ENCODE measurements around the gene ADGRG7. TPM values are rescaled to one million over a fixed set of nuclear protein-coding genes. Genes with fewer than 3 reads are reported as not detected.

ADGRG7 gene
- total and polyA plus RNA-seq, 2 donors (not counting 1 experiment from before 2014, with no cell fraction given): not detected

DNA sequence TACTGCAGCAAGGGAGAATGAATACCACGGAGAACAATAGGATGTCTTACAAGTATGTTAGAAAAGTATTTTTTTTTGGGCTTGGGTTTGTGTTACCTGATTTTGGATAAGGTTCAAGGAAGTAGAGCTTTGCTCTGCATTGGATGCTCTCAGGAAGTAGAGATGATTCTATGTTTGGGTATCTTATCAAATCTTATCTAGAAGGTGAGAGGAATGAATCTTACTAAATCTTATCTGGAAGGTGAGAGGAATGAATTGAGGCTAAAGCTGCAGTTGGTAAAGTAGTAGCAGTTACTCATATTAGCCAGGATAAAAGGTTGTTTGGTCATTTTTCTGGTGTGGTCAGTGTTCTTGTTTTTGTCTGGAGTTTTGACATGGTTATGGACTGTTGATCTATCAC lies 117.3 kb downstream of the ADGRG7 start:
- ChIA-PET POLR2A (no interaction called here), CTCF (no interaction called here)
- Histone ChIP-seq H3K9ac (ENCODE audit: low read length) (no peak overlapping the region), H3K27ac (ENCODE audit: low read length in 2 of 2) (no peak overlapping the region), H3K9me3 (ENCODE audit: control extremely low read depth in 1 of 3, control insufficient read depth in 2 of 3, insufficient read depth in 1 of 3, low read length in 2 of 3) (no peaks in the 10 kb centered on the region), H3K79me2 (ENCODE audit: control insufficient read depth, insufficient read depth, low read length) (peaks cover 8% of the 10 kb centered on the region), H2AFZ (ENCODE audit: insufficient read depth, low read depth, low read length, poor library complexity, severe bottlenecking) (no peak overlapping the region), H3K4me1 (ENCODE audit: control insufficient read depth in 2 of 2, insufficient read depth in 2 of 2, low read length in 2 of 2) (no peaks in the 10 kb centered on the region), H3K4me3 (ENCODE audit: control extremely low read depth in 1 of 5, extremely low read depth in 1 of 5, insufficient read depth in 1 of 5, low read depth in 2 of 5, low read length in 4 of 5) (no peak overlapping the region), H3K4me2 (replicated peaks; ENCODE audit: low read depth, low read length, poor library complexity, severe bottlenecking) (no peak overlapping the region), H3K36me3 (replicated peaks in 1 of 2; ENCODE audit: control extremely low read depth in 1 of 2, control insufficient read depth in 1 of 2, extremely low read depth in 1 of 2, insufficient read depth in 2 of 2, low read length in 1 of 2) (peaks cover 12 to 45% of the 10 kb centered on the region in 2 experiments), H3K27me3 (replicated peaks in 1 of 4; ENCODE audit: control extremely low read depth in 1 of 4, control insufficient read depth in 3 of 4, insufficient read depth in 4 of 4, low read length in 3 of 4) (no peaks in the 10 kb centered on the region), H4K20me1 (ENCODE audit: control insufficient read depth, insufficient read depth, low read length, poor library complexity, severe bottlenecking) (peaks cover 13% of the 10 kb centered on the region)
- intact Hi-C loops (cut with micrococcal nuclease): no loop called here
- 100% methylated on average over 1 of the region's 1 CpG for WGBS (ENCODE audit: insufficient coverage)
- Mint-ChIP-seq H3K4me3 (no peak overlapping the region), H3K4me1 (peaks cover 7% of the 10 kb centered on the region), H3K27me3 (no peaks in the 10 kb centered on the region), H3K9me3 (ENCODE audit: insufficient read depth) (no peaks in the 10 kb centered on the region), H3K27ac (no peak overlapping the region)
- ATAC-seq (ENCODE audit: low read depth): no peak
- DNase-seq: no peak
- TF ChIP-seq EZH2 (IDR thresholded peaks at IDR 0.05; ENCODE audit: borderline replicate concordance, insufficient read depth, low read depth, low read length, poor library complexity, severe bottlenecking) (no peak), CTCF (IDR thresholded peaks at IDR 0.05) (no peak)

GRCh38 chr3:100730524-100730923 lies 121.1 kb downstream of the ADGRG7 start:
- Mint-ChIP-seq H3K4me3 (no peak overlapping the region), H3K4me1 (peaks cover 7% of the 10 kb centered on the region), H3K27ac (no peak overlapping the region), H3K27me3 (no peaks in the 10 kb centered on the region), H3K9me3 (ENCODE audit: insufficient read depth) (no peaks in the 10 kb centered on the region)
- no peak for TF ChIP-seq EZH2 (IDR thresholded peaks at IDR 0.05; ENCODE audit: borderline replicate concordance, insufficient read depth, low read depth, low read length, poor library complexity, severe bottlenecking)
- no peak for TF ChIP-seq CTCF (IDR thresholded peaks at IDR 0.05)
- no peak overlapping the region for H3K4me2 ChIP-seq (replicated peaks; ENCODE audit: low read depth, low read length, poor library complexity, severe bottlenecking)
- peaks cover 7% of the 10 kb centered on the region for H3K79me2 ChIP-seq (ENCODE audit: control insufficient read depth, insufficient read depth, low read length)
- DNase-seq: no peak
- no peak overlapping the region for H2AFZ ChIP-seq (ENCODE audit: insufficient read depth, low read depth, low read length, poor library complexity, severe bottlenecking)
- H3K27ac ChIP-seq (ENCODE audit: low read length in 2 of 2): no peak overlapping the region
- ChIA-PET POLR2A (no interaction called here), CTCF (no interaction called here)
- H3K36me3 ChIP-seq (replicated peaks in 1 of 2; ENCODE audit: control extremely low read depth in 1 of 2, control insufficient read depth in 1 of 2, extremely low read depth in 1 of 2, insufficient read depth in 2 of 2, low read length in 1 of 2): peaks cover 14 to 60% of the 10 kb centered on the region in 2 experiments
- no peak overlapping the region for H3K9ac ChIP-seq (ENCODE audit: low read length)
- H3K27me3 ChIP-seq (replicated peaks in 1 of 4; ENCODE audit: control extremely low read depth in 1 of 4, control insufficient read depth in 3 of 4, insufficient read depth in 4 of 4, low read length in 3 of 4): no peaks in the 10 kb centered on the region
- WGBS (ENCODE audit: insufficient coverage): 66% methylated on average over 3 of the region's 3 CpGs
- intact Hi-C loops (cut with micrococcal nuclease): no loop called here
- H3K4me1 ChIP-seq (ENCODE audit: control insufficient read depth in 2 of 2, insufficient read depth in 2 of 2, low read length in 2 of 2): no peaks in the 10 kb centered on the region
- H3K4me3 ChIP-seq (ENCODE audit: control extremely low read depth in 1 of 5, extremely low read depth in 1 of 5, insufficient read depth in 1 of 5, low read depth in 2 of 5, low read length in 4 of 5): no peak overlapping the region
- H3K9me3 ChIP-seq (ENCODE audit: control extremely low read depth in 1 of 3, control insufficient read depth in 2 of 3, insufficient read depth in 1 of 3, low read length in 2 of 3): no peaks in the 10 kb centered on the region
- peaks cover 23% of the 10 kb centered on the region for H4K20me1 ChIP-seq (ENCODE audit: control insufficient read depth, insufficient read depth, low read length, poor library complexity, severe bottlenecking)
- ATAC-seq (ENCODE audit: low read depth): no peak
